Tibial nerve (tissue), 4 donors: Measurements from ENCODE around the gene RARS2. TPM values are rescaled to one million over a fixed set of nuclear protein-coding genes. Genes with fewer than 3 reads are reported as not detected.

Experiments
- small RNA-seq: library from RNA; depleted of rRNA; stranded (forward); fragments of <200 nt; gene quantifications from one replicate; pipeline ENCODE3, GENCODE V24; 2016
- total RNA-seq, 4 donors: library from RNA; depleted of rRNA; stranded (reverse); fragments of >200 nt; gene quantifications; one replicate each; pipeline ENCODE4 v1.1.0, GENCODE V29; 2016

RARS2 gene
- total RNA-seq, 4 donors from 2014 or later, result 16.3 to 20.7 (median 18.5) TPM

Small RNAs within 50 kb of the gene (small RNA-seq; reads per million reads assigned to genes)
- not detected for gene RNU6-444P

Other genes with a start within 250 kb of the RARS2 start
- gene C6orf163, start 245.2 kb downstream of the RARS2 start, total RNA-seq, result 1 to 10 TPM; 2.2 to 4.5 (median 3.3) TPM
- gene CFAP206, start 182.0 kb downstream of the RARS2 start, total RNA-seq, result not detected
- gene SLC35A1, start 117.0 kb downstream of the RARS2 start, total RNA-seq, result 10 to 100 TPM; 23.7 to 35.8 (median 26.3) TPM
- 10 to 100 TPM; 17.1 to 30.6 (median 22.3) TPM for gene ORC3, start 148 bp upstream of the RARS2 start, total RNA-seq
- 10 to 100 TPM; 18.8 to 29.5 (median 24.2) TPM for gene AKIRIN2, start 112.2 kb upstream of the RARS2 start, total RNA-seq